OCI-LY3 (cell line): ENCODE data around the gene MRTFA.
"Not testable (repeated sequence)": the region's sequence is repeated elsewhere in the genome, so short reads cannot be mapped to it uniquely, and the experiment has no call there.

Experiments used
- H2AFZ ChIP-seq: fragments of 200-600, 300-600 bp; shearing (Covaris generic); 2 replicates; pipeline ENCODE4 v1.6.0; 2014; ENCODE audit warnings: antibody characterized with exemption, low read depth, low read length
- H3K27ac ChIP-seq: fragments of 200-600, 300-600 bp; sonication (generic); 2 replicates; pipeline ENCODE4 v1.5.1; 2014; ENCODE audit warnings: mild to moderate bottlenecking, low read length, moderate library complexity, mixed read lengths
- H3K27me3 ChIP-seq: fragments of 200-600, 300-600 bp; sonication (generic); 2 replicates; pipeline ENCODE4 v1.6.1; 2014; ENCODE audit warnings: low read depth, low read length, mixed read lengths
- H3K36me3 ChIP-seq: fragments of 200-600, 300-600 bp; sonication (generic); replicated peaks from 2 replicates; pipeline ENCODE3; 2014; ENCODE audit warnings: low read depth, low read length, mixed read lengths
- H3K4me1 ChIP-seq: fragments of 300-600, 200-600 bp; sonication (generic); 2 replicates; pipeline ENCODE4 v1.6.1; 2014; ENCODE audit warnings: low read length, mixed read lengths
- H3K4me2 ChIP-seq: fragments of 200-600, 300-600 bp; sonication (generic); 2 replicates; pipeline ENCODE4 v1.6.1; 2014; ENCODE audit warnings: low read length, mixed read lengths
- H3K4me3 ChIP-seq: fragments of 300-600, 200-600 bp; sonication (generic); 2 replicates; pipeline ENCODE4 v1.5.1; 2014; ENCODE audit warnings: antibody characterized with exemption, mild to moderate bottlenecking, low read length, moderate library complexity
- H3K79me2 ChIP-seq: fragments of 300-600, 200-600 bp; shearing (Covaris generic); 2 replicates; pipeline ENCODE4 v1.6.1; 2014; ENCODE audit warnings: mild to moderate bottlenecking, low read length, mixed read lengths
- H3K9ac ChIP-seq: fragments of 300-600, 200-600 bp; shearing (Covaris generic); 2 replicates; pipeline ENCODE4 v1.6.0; 2014; ENCODE audit warnings: mild to moderate bottlenecking, low read length, moderate library complexity
- H3K9me3 ChIP-seq: fragments of 200-600, 300-600 bp; shearing (Covaris generic); 2 replicates; pipeline ENCODE4 v1.6.1; 2014; ENCODE audit warnings: low read length, mixed read lengths; ENCODE audit not compliant: insufficient read depth
- H4K20me1 ChIP-seq: fragments of 200-600, 300-600 bp; sonication (generic); 2 replicates; pipeline ENCODE4 v1.6.1; 2016; ENCODE audit warnings: low read length, mixed read lengths; ENCODE audit not compliant: insufficient read depth
- CTCF ChIP-seq: fragments of 200-600, 300-600 bp; sonication (generic); IDR thresholded peaks from 2 replicates; pipeline ENCODE4 v1.5.1; 2014; ENCODE audit warnings: antibody characterized with exemption, low read length, low read depth
- EZH2phosphoT487 ChIP-seq: fragments of 200-600 bp; shearing (Covaris generic); IDR thresholded peaks from 2 replicates; pipeline ENCODE4 v1.6.1; 2018; ENCODE audit warnings: antibody characterized with exemption, mixed run types, low read depth

Gene MRTFA

GRCh38 chr22:40557972-40558371 is 78.5 kb downstream of the MRTFA start:
- H2AFZ ChIP-seq: no peak overlapping the region
- H3K36me3 ChIP-seq: peaks cover 5% of the 10 kb centered on the region
- no peak overlapping the region for H3K4me3 ChIP-seq
- no peaks in the 10 kb centered on the region for H4K20me1 ChIP-seq
- no peak overlapping the region for H3K9ac ChIP-seq
- no peak overlapping the region for H3K4me2 ChIP-seq
- no peak for TF ChIP-seq CTCF
- no peak for TF ChIP-seq EZH2phosphoT487
- no peak overlapping the region for H3K27ac ChIP-seq
- no peaks in the 10 kb centered on the region for H3K4me1 ChIP-seq
- peaks cover 31% of the 10 kb centered on the region for H3K79me2 ChIP-seq
- no peaks in the 10 kb centered on the region for H3K27me3 ChIP-seq
- H3K9me3 ChIP-seq: no peaks in the 10 kb centered on the region; the same call in 1 of the 2 replicates

- Histone ChIP-seq H3K79me2 (peaks cover 23% of the 10 kb centered on the region), H3K9me3 (peaks cover 8% of the 10 kb centered on the region), H3K9ac (no peak overlapping the region), H3K36me3 (peaks cover 14% of the 10 kb centered on the region), H2AFZ (no peak overlapping the region), H3K27me3 (no peaks in the 10 kb centered on the region), H3K4me1 (no peaks in the 10 kb centered on the region), H3K27ac (no peak overlapping the region), H4K20me1 (no peaks in the 10 kb centered on the region), H3K4me2 (no peak overlapping the region), H3K4me3 (no peak overlapping the region)
- TF ChIP-seq EZH2phosphoT487 (no peak), CTCF (no peak)
These were observed 79.9 kb downstream of the MRTFA start for GRCh38 chr22:40556641-40557040.

GRCh38 chr22:40554023-40554422 is 82.5 kb downstream of the MRTFA start:
- H3K4me1 ChIP-seq, H3K9me3 ChIP-seq, H3K27me3 ChIP-seq, H4K20me1 ChIP-seq, H3K79me2 ChIP-seq, H3K27ac ChIP-seq, H3K4me2 ChIP-seq, H3K4me3 ChIP-seq, H2AFZ ChIP-seq, H3K9ac ChIP-seq: not testable (repeated sequence)
- peaks cover 19% of the 10 kb centered on the region for H3K36me3 ChIP-seq

GRCh38 chr22:40553014-40553554 is 83.4 kb downstream of the MRTFA start:
- Histone ChIP-seq H3K36me3 (peaks cover 19% of the 10 kb centered on the region), H3K4me3 (no peak overlapping the region), H3K27ac (no peak overlapping the region), H2AFZ (no peak overlapping the region), H3K9me3 (peaks cover 8% of the 10 kb centered on the region), H3K4me2 (no peak overlapping the region), H3K27me3 (no peaks in the 10 kb centered on the region), H3K79me2 (peaks cover 7% of the 10 kb centered on the region), H4K20me1 (no peaks in the 10 kb centered on the region), H3K9ac (no peak overlapping the region), H3K4me1 (no peaks in the 10 kb centered on the region)
- no peak for TF ChIP-seq CTCF
- TF ChIP-seq EZH2phosphoT487: no peak
